NCI-H524 (cell line): ENCODE results near the gene ZPBP2.
"Not testable (repeated sequence)": the region's sequence is repeated elsewhere in the genome, so short reads cannot be mapped to it uniquely, and the experiment has no call there.

Experiments
- DNase-seq, 2 experiments: peaks; one replicate each; lab custom pipeline; 2025; lab: John Stamatoyannopoulos, UW

ZPBP2 gene

DNA sequence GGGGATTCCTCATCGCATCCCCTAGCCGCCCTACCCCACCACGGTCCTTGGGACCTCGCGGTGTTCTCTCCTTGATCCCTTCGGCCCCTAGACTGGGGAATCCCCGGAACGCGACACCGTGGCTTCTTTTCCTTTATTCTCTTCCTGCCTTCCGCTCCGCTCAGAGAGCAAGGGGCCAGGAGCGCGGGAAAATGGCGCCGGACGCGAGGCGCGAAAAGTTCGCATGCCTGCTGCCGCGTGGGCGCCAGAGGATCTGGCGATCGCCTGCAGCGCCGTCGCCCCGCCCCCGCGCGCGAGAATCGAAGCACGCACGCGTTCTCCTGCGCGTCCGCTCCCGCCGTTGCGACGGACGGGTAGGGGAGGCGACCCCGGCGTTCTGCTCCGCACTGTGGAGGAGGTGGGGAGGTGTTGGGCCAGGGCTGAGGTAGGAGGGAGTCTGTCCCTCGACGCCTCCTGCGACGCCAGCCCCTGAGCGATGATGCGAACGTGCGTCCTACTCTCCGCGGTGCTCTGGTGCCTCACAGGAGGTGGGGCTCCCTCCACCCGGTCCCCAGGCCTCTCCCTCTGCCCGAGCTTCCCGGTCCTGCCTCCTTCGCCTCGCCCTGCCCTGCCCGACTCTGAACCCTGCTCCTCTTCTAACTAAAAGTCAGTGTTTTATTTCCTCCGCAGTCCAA is at the start of gene ZPBP2:
Gene ZPBP2 (plus strand): TSS at position 323 of the 674 bp plus-strand sequence. CDS start 153 bp downstream, at position 476.
- DNase-seq = no peak

DNA sequence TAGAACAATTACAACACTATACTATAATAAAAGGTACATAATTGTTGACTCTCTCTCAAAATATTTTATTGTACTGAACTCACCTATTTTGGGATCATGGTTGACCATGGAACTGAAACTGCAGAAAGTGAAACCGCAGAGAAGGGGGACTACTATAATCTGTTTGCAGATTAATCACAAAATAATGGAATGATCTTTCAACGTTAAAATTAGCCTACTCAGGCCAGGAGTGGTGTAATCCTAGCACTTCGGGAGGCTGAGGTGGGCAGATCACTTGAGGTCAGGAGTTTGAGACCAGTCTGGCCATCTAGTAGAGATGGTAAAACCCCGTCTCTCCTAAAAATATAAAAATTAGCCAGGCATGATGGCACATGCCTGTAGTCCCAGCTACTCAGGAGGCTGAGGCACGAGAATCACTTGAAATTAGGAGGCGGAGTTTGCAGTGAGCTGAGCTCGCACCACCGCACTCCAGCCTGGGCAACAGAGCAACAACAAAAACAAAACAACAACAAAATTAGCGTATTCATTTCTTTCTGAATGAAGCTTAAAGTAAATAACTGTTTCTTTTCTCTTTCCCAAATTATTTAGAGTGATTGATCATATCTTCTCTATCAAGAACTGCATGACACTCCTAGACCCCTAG is 49.5 kb upstream of the ZPBP2 start:
- DNase-seq = no peak

DNA sequence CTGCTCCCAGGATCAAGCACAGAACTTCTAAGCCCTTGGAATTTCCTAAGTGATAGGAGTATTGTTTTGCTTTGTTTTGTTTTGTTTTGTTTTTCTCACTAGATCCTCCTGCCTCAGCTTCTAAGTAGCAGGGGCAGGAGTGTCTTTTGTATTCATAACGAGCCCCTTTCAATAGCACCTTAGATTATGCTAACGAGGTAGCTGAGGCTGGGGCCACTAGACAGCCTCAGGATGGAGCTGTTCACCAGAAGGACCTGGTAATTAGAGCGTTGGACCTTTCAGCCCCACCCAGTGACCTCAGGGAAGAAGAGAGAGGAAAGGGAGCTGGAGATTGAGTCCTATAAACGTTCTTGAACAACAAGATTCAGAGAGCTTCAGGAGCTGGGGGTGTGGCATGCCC is 47.5 kb upstream of the ZPBP2 start:
- DNase-seq = no peak

DNA sequence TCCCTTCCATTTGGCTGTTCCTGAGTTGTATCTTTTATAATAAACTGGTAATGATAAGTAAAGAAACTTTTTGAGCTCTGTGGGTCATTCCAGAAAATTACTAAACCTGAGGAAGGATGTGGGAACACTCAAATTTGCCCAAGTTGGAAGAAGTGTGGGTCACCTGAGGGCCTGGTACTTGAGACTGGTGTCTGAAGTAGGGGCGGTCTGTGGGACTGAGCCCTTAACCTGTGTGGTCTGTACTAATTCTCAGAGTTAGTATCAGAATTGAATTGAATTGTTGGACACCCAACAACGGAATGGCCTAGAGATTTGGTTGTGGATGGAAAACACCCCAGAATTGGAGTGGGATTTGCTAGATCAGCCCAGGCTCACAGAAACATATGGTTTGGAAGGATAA is 47.0 kb upstream of the ZPBP2 start:
- no peak for DNase-seq

GRCh38 chr17:39822051-39822451 is 46.0 kb upstream of the ZPBP2 start:
- no peak for DNase-seq

- no peak for DNase-seq
These were observed 44.5 kb upstream of the ZPBP2 start for GRCh38 chr17:39823407-39824054.

DNA sequence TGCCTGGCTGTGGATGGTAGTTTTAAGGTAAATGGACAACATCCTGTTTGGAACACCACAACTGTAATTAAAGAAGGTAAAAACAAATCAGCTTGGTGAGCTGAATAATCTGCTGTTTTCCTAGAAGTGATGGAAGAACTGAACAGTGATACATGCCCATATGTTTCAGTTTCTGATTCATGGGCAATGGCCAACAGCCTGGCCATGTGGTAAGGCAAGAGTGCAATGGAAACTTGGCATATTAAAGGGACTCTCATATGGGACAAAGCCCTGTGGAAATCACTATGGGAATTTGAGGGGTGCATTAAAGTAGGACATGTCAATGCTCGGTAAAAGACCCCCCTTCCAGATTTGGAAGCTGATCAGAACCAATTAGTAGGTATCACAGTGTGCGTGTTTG is 41.7 kb upstream of the ZPBP2 start:
- DNase-seq = no peak

GRCh38 chr17:39828443-39828842 is 39.6 kb upstream of the ZPBP2 start:
- no peak for DNase-seq

- DNase-seq = no peak
These were observed 36.4 kb upstream of the ZPBP2 start for GRCh38 chr17:39831588-39831987.

DNA sequence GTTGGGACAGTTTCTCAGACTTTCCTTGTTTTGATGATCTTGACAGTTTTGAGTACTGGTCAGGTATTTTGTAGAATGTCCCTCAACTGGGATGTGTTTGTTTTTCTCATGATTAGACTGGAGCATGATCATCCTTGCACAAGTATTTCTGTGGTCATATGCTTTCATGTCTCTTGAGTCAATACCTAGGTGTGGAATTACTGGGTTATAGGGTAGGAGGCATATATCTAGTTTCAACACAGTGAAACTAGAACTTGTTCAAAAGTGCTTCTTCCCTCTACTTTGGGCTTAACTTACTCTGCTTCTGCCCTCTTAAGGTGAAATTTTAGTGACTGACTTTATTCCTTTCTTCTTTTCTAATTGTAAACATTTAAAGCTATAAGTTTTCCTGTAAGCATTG is 34.0 kb upstream of the ZPBP2 start:
- no peak for DNase-seq

DNA sequence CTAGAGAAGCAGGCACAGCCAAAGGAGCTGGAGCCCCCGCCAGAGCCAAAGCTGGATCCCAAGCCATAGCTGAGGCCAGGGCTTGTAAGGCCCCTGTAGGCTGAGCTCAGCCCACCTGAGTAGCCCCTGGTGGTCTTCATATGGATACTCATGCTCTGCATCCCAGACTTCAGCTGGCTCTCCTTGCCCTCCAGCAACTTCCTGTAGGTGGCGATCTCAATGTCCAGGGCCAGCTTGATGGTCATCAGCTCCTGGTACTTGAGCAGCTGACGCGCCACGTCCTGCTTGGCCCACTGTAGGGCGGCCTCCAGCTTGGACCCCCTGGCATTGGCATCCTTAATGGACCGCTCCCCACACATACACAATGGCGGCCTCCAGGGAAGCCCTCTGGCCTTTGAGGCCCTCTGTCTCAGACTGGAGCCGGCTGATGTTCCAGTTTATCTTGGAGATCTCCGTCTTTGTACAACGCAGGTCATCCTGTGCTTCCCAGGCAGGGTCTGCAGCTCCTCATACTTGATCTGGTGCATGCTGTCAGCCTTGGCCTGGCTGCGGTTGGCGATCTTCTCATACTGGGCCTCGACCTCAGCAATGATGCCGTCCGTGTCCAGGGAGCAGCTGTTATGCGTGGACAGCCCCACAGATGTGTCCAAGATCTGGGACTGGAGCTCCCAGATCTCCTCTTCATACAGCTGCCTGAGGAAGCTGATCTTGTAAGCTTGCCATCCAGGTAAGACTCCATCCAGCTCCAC is 32.8 kb upstream of the ZPBP2 start:
- no peak for DNase-seq

DNA sequence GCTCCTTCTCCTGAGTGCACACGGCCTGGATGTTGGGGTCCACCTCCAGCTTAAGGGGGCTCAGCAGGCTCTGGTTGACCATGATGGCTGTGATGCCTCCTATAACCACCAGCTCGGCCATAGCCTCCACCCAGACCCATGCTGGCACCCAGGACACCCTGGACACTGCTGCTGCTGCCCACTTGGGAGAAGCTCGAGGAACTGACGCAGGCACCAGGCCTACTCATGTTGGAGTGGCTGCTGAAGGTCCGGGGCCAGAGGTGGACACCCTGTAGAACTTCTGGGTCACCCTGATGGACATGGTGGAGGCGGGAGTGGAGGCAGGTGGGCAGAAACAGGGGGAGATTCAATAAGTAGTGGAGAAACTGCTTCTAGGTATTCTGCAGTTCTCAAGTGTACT is 31.9 kb upstream of the ZPBP2 start:
- DNase-seq = no peak

GRCh38 chr17:39838057-39838456 is 29.9 kb upstream of the ZPBP2 start:
- no peak for DNase-seq

- no peak for DNase-seq
These were observed 29.2 kb upstream of the ZPBP2 start for GRCh38 chr17:39838784-39839183.

DNA sequence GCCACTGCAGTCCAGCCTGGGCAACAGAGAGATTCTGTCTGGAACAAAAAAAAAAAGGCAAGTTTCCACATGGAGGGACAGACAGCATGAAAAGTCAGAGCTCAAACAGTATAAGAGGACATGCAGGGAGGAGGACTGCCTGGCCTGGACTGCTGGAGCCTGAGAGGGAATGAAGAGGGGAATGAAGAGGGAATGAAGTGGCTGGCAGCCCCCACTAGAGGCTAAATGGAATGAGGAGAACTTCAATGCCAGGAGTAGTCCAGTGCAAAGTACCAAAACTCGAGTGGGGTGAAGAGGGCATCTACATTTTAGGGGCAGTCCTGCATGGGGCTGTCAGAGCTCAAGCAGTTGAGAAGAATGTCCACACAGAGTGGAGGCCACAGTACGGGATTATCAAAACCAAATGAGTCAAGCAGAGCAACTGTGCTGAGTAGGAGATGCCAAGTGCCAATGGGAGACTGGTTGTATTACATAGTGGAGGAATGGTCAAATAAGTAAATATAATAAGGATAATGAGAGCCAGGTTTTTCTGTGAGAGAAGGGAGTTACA is 26.8 kb upstream of the ZPBP2 start:
- no peak for DNase-seq

- no peak for DNase-seq
These were observed 22.8 kb upstream of the ZPBP2 start for GRCh38 chr17:39845052-39845846.

GRCh38 chr17:39846205-39846604 is 21.8 kb upstream of the ZPBP2 start:
- DNase-seq = no peak

DNA sequence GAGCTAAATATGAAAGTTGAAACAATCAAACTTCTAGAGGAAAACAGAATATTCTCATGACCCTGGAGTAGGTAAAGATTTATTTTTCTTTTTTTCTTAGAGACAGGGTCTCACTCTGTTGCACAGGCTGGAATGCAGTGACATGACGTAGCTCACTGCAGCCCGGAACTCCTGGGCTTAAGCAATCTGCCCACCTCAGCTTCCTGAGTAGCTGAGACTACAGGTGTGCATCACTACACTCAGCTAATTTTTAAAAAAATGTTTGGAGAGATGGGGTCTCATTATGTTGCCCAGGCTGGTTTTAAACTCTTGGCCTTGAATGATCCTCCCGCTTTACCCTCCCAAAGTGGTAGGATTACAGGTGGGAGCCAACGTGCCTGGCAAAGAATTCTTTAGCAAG is 19.4 kb upstream of the ZPBP2 start:
- no peak for DNase-seq

DNA sequence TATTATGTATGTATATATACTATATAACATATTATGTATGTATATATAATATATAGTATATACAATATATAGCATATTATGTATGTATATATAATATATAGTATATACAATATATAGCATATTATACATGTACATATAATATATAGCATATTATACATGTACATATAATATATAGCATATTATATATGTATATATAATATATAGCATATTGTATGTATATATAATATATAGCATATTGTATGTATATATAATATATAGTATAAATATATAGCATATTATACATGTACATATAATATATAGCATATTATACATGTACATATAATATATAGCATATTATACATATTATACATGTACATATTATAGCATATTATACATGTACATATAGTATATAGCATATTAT is 17.8 kb upstream of the ZPBP2 start:
- not testable (repeated sequence) for DNase-seq

- DNase-seq = no peak
These were observed 15.8 kb upstream of the ZPBP2 start for GRCh38 chr17:39852239-39852638.

DNA sequence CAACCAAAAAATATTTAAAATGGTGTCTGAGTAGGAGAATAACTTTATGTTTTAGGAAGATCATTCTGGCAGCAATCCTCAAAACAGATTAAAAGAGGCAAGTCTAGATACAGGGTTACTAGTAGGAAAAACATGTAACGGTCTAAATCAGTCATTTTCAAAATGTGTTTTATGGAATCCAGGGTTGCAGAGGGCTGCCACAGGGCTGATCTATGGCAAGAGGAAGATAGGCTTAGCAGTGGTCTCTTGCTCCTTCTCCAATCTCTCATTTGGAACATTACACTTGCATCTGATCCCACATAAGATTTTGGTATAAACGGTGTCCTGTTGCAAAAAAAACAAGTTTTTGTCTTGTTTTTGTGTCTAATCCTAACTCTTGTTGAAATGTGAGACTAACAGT is 13.1 kb upstream of the ZPBP2 start:
- no peak for DNase-seq
